ENCODE data around the gene ADD1. TPM values are rescaled to one million over a fixed set of nuclear protein-coding genes. Genes with fewer than 3 reads are reported as not detected.

Gene ADD1
- polyA plus RNA-seq, 10 donors, result 144 to 205 (median 167) TPM

- no peak for DNase-seq
Observed at GRCh38 chr4:2803624-2804448, 39.8 kb upstream of the ADD1 start.

DNA sequence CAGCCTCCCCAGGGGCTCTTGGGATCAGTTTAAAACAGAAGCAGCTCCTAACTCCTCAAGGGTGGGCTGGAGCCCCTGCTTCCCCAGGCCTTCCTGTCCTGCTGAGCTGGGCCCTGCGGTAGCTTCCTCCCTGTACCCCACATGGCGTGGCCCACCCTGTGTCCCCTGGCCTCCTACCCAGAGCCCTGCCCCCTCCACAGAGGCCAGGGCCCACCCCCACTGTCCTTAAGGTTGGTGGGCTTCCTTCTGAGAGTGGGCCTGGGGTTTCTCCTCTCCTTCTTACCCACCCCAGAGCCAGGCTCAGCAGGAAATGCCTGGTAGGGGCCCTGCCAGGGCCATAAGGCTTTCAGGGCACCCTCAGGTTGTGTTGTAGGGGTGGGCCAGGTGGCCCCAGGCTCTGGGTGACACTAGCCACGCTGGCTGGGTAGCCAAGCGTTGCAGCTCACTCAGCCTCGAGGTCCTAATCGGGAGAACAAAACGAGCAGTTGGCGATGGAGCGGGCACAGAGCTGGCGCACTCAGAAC is 39.1 kb upstream of the ADD1 start:
- DNase-seq, result no peak

DNA sequence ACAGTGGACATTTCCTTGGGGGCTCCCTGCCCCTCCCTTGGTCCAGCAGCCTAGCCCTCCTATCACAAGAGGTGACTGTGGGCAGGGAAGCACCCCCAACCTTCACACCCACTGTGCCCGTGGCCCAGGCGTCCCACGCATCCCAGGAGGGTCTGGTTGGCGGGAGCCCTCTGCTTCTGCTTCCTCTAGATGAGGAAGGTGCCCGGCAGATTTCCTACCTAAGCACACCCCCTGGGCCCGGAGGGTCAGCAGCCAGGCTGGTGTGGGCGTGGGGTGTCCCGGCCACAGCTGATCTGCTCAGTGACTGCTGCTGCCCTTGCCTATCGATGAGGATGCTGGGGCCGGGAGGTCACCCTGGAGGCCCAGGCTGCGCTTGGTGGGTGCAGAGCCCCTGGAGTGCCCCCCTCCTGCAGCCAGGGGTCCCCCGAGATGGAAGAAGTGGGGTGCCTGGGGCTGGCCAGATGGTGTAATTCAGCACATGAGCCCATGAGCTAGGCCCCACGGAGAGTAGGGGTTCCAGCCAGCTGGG is 38.6 kb upstream of the ADD1 start:
- no peak for DNase-seq

DNA sequence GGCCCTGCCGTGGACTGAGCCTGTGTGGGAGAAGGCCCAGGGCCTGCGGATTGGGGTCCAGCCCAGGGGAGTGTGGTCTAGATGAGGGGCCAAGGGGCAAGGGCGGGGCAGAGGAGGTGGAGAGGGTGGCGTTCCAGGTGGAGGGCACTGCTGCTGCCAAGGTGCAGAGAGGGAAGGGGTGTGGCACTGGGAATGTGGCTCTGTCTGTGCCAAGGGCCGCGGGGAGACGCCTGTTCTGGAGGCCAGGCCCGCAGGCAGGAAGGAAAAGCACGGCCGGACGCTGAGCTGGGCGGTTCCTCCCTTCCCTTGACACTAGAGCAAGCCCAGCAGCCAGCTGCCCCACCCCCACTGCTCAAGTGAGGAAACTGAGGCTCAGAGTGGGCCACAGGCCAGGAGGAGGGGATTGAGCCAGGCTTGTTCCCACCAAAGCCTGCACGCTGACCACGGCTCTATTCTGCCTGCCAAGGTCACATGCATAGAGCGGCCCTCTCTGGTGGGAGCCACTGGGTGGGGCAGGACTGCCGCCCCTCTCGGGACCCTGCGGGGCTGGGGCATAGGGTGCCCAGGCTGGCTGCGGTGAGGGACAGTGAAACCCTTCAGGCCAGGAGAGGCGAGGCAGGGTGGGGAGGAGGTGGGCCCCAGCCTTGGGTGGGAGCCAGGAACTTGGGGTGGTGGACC is 37.8 kb upstream of the ADD1 start:
- peak in 1 of 3 donors; percentile 66 for DNase-seq

- DNase-seq, result peak in 1 of 3 donors; percentile 80
Observed at GRCh38 chr4:2806390-2807355, 37.0 kb upstream of the ADD1 start.

DNA sequence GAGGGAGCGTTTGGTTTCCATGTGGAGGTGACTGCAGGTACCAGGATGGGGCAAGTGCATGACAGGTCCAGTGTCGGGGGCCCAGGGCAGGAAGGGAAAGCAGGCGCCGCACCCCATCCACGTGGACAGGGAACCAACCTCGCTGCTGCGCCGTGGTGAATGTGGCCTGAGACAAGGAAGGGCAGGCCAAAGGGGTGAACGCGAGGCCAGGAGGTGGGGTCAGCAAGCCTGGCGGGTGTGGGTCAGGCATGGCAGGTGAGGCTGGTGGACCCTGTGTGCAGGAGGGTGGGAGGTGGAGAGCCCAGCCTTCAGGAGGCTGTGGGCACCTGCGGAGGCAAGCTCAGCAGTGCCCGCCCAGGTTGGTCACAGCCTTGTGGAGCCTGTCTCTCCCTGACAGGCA is 36.1 kb upstream of the ADD1 start:
- DNase-seq, result no peak

GRCh38 chr4:2808001-2808400 is 35.6 kb upstream of the ADD1 start:
- no peak for DNase-seq

DNA sequence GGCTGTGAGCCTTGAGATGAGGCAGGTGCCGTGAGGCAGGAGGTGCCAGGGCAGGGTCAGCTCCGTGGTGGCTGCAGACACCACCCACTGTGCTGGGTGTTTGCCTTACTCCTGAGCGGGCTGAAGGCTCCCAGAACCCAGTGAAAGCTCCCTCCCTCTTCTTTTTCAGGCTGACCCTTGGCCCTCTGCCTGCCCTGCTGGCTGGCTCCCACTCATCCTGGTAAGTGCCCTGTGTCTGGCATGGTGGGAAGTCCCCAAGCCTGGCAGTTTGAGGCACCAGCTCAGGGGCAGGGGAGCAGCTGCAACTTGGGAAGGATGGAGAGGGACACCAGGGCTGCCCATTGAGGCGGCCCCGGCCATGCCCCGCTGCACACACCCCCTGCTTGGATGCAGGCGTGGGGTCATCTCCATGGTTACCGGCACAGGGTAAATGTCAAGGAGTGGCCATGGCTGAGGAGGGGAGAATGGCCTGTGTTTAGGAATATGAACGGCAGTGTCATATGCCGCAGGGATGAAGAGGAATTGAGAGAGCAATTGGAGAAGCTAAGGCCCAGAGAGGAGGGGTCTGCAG is 33.9 kb upstream of the ADD1 start:
- no peak for DNase-seq

DNA sequence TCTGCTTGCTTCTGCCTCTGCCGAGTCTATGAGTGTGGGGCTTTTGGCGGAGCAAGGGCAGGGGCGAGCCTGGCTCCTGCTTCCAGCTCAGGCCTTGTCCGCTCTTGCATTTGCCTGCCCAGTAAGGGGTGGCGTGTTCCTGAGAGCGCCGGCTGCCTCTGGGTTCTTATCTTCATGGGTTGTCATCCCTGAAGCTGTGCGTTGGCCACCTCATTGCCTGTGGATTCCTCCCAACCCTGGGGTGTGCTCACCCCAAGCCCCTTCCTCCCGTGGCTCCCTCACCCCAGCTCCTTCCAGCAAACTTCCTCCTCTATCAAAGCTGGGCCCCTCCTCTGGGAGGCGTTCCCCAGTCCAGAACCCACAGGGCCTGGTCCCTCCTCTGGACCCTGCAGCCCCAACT is 33.3 kb upstream of the ADD1 start:
- DNase-seq, result no peak

DNA sequence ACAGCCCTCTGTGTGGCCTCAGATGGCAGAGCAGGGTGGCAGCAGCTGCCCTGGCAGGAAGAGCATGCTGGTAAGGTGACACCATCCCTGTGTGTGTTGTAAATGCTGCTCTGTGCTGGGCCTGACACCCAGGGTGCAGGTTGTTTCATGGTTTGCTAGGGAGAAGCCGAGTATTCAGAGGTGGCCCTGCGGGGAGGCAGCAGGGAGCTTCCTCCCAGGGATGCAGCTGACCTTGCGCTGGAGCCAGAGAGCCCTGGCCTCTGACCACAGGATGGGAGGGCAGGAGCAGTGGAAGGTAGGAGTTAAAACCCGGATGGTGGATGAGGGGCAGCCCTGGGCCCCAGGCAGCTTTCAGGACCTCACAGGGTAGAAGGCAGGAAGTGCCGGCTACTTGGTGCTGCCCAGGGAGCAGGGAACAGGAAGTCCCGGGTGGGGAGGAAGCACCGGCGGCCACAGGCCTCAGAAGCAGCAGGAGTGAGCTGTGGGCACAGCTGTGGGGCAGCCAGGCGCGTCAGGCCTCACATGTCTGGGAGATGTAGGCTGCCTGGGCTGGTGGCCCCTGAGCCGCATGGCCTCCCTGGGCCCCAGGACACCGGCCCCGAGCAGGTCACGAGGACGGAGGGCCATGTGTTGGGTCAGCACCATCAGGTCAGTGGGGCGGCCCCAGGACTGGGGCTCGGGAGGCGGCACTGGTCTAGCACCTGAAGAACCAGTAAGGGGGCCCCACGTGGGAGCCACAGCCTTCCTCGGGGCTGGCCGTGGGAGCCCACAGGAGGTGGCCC is 31.6 kb upstream of the ADD1 start:
- DNase-seq, result peak in 1 of 3 donors; percentile 78

DNA sequence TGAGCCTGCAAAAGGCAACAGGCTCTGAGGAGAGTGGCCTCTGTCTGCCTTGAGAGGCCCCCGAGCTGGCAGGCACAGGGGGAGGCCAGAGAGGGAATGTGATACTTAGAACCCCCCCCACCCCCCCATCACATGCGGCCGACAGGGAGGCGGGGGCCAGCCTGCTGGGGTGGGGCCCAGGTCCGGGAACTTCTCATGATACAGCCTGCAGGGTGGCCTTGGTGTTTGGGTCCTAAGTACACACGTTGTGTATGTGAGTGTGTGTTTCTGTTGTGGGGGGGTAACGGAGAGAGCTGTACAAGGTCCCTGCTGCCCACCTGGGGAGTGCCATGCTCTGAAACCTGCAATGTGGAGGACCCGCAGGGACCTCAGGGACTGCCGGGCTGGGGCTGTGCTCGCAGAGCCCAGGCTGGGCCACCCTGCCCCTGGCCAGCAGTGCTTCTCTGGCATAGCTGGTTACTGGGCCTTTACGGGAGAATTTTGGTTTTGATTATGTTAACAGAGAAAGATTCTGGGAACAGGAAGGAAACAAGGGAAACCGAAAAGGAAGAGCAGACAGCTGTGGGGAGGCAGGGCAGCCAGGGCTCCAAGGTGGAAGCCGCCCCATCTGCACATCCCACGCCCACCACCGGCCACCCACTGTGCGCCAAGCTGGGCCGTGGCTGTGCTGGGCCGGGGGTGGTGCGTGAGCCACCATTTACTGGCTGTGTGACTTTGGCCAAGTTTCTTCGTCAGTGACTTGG is 30.9 kb upstream of the ADD1 start:
- DNase-seq, result peak in 1 of 3 donors; percentile 58

- no peak for DNase-seq
Observed at GRCh38 chr4:2813446-2814405, 29.9 kb upstream of the ADD1 start.

- no peak for DNase-seq
Observed at GRCh38 chr4:2814627-2815270, 28.9 kb upstream of the ADD1 start.

DNA sequence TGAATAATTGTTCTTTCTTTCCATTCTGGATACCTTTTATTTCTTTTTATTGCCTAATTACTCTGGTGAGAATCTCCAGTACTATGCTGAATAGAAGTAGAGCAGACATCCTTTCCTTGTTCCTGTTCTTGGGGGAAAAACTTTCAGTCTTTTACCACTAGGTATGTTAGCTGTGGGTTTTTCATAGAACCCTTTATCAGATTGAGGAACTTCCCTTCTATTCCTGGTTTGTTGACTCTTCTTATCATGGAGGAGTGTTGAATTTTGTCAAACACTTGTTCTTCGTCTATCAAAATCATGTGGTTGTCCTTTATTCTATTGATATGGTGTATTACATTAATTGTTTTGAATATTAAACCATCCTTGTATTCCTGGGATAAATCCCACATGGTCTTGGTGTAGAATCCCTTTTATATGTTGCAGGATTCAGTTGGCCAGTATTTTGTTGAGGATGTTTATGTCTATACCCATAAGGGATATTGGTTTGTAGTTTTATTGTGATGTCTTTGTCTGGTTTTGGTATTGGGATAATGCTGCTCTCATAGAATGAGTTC is 27.2 kb upstream of the ADD1 start:
- no peak for DNase-seq

DNA sequence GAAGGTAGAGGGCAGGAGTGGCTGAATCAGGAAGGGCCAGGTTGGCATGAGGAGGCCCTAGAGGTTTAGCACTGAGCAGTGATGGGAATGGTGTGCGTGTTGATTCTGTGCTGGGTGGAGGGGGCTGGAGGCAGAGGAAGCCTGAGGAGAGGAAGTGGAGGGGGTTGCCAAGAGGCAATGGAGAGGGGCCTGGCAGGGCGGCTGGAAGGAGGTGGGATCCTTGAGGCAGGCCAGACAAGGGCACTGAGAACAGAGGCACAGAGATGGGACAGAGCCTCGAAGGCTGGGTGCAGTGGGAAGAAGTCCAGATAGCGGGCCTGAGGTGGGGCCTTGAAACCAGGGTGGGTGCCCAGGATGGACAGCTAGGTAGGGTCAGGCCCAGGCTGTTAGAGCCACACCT is 26.5 kb upstream of the ADD1 start:
- no peak for DNase-seq

- DNase-seq, result peak in 1 of 3 donors; percentile 61
Observed at GRCh38 chr4:2817701-2818350, 25.8 kb upstream of the ADD1 start.

DNA sequence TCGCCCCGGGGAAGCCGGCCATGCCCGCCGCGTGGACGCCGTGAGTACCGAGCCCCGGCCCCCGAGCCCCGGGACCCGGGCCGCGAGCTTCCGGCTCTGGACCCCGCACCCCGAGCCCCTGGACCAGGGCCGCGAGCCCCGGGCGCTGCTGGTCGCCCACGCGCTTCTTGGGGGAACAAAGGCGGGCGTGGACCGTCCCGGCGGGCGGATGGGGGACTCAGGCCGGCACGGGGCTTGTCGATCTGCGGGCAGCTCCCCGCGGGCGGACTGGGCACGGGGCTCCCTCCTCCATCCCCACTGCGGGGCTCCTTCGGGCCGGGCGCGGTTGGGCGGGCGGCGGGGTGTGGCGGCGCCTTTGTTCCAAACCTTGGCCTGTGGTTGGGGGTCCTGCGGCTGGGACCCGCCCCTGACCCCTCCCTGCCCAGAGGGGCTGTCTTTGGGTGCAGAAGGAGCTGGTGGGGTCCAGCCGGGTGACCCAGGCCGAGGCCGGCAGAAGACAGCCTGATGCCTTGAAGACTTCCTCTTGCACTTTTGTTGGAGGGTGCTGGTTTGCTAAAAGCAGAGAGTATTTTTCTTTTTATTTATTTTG is 25.2 kb upstream of the ADD1 start:
- peak in 1 of 3 donors; percentile 58 for DNase-seq

Measured in muscle of back (tissue), 11 donors.